GM12878 (cell line): ENCODE results near the gene ZNF511. TPM values are rescaled to one million over a fixed set of nuclear protein-coding genes. Genes with fewer than 3 reads are reported as not detected.

Experiments used
- ATAC-seq: fragments of 200-7000 bp; cut with Tn5 transposase; 3 replicates; pipeline ENCODE4 v1.9.1; 2020; ENCODE audit warnings: mild to moderate bottlenecking, moderate library complexity
- BruUV-seq: library from RNA; stranded (reverse); fragments of 400-500 nt; replicated peaks from 2 replicates; lab custom pipeline; 2021; lab: Mats Ljungman, UMichigan
- CTCF ChIA-PET: fragments of 300-600 bp; sonication (Branson Sonifier 250); formaldehyde crosslinking; extraction: SDS; loops from one replicate; lab custom pipeline; 2021; ENCODE audit warnings: inconsistent platforms; lab: Yijun Ruan, JAX
- POLR2A ChIA-PET: fragments of 350-600 bp; formaldehyde crosslinking; extraction: SDS; loops from one replicate; lab custom pipeline; 2021; ENCODE audit warnings: inconsistent platforms; lab: Charles Lee
- RAD21 ChIA-PET: fragments of 300-600 bp; sonication (Branson Sonifier 250); formaldehyde crosslinking; loops from one replicate; lab custom pipeline; 2023; ENCODE audit warnings: antibody characterized with exemption; ENCODE audit not compliant: unreplicated experiment; lab: Charles Lee
- SMC1A ChIA-PET: fragments of 300-600 bp; sonication (Branson Sonifier 250); formaldehyde crosslinking; loops from one replicate; lab custom pipeline; 2023; ENCODE audit not compliant: unreplicated experiment, uncharacterized antibody; lab: Charles Lee
- DNase-seq: peaks from one replicate; pipeline ENCODE4 v3.0.0-alpha.2; 2011; ENCODE audit warnings: low read depth, low spot score
- FAIRE-seq: peaks from 3 replicates; lab custom pipeline; 2011; peaks lifted over from hg19 to GRCh38; lab: Jason Lieb, UNC
- H2AFZ ChIP-seq: 2 replicates; pipeline ENCODE4 v1.6.0; 2011; ENCODE audit warnings: low read depth, low read length, control low read depth; ENCODE audit not compliant: control insufficient read depth
- H3K27ac ChIP-seq: 2 replicates; pipeline ENCODE4 v1.5.1; 2011; ENCODE audit warnings: control low read depth; ENCODE audit not compliant: control insufficient read depth, insufficient read depth
- H3K27me3 ChIP-seq, 2 experiments: replicated peaks in 1 of 2; 2 replicates each; pipeline versions ENCODE4 v1.6.0 to v1.6.1; 2011; ENCODE audit warnings: low read length in 1 of 2; ENCODE audit not compliant: control insufficient read depth in 2 of 2, insufficient read depth in 2 of 2
- H3K36me3 ChIP-seq, 2 experiments: 2 replicates each; pipeline ENCODE4 v1.5.1; 2011; ENCODE audit warnings: low read length in 1 of 2; ENCODE audit not compliant: control insufficient read depth in 2 of 2, insufficient read depth in 2 of 2
- H3K4me1 ChIP-seq: 2 replicates; pipeline ENCODE4 v1.6.1; 2011; ENCODE audit warnings: mild to moderate bottlenecking, low read length, moderate library complexity, mixed read lengths; ENCODE audit not compliant: control insufficient read depth, insufficient read depth
- H3K4me2 ChIP-seq: 2 replicates; pipeline ENCODE4 v1.6.0; 2011; ENCODE audit warnings: control low read depth; ENCODE audit not compliant: control insufficient read depth, insufficient read depth
- H3K4me3 ChIP-seq: fragments of 200-600 bp; sonication (generic); 2 replicates; pipeline ENCODE4 v1.5.1; 2016
- H3K79me2 ChIP-seq: 2 replicates; pipeline ENCODE4 v1.6.0; 2011; ENCODE audit warnings: low read length; ENCODE audit not compliant: control insufficient read depth, insufficient read depth
- H3K9ac ChIP-seq: 2 replicates; pipeline ENCODE4 v1.8.0; 2011; ENCODE audit warnings: low read length, control low read depth, mixed read lengths; ENCODE audit not compliant: control insufficient read depth, insufficient read depth
- H3K9me3 ChIP-seq: replicated peaks from 3 replicates; pipeline ENCODE4 v1.5.1; 2011; ENCODE audit warnings: mild to moderate bottlenecking, low read length; ENCODE audit not compliant: control insufficient read depth, insufficient read depth
- H4K20me1 ChIP-seq: 2 replicates; pipeline ENCODE4 v1.6.0; 2011; ENCODE audit not compliant: control insufficient read depth, insufficient read depth
- CBX3 ChIP-seq: fragments of 200-600 bp; sonication (generic); IDR thresholded peaks from 2 replicates; pipeline ENCODE4 v1.6.1; 2016; ENCODE audit warnings: low read depth, borderline replicate concordance
- CEBPZ ChIP-seq: fragments of 150-350 bp; IDR thresholded peaks from 2 replicates; pipeline ENCODE4 v1.6.1; 2016; ENCODE audit warnings: low read depth, low read length
- FOXM1 ChIP-seq: IDR thresholded peaks from 2 replicates; pipeline ENCODE4 v1.6.1; 2012; ENCODE audit warnings: low read depth, mild to moderate bottlenecking, inconsistent platforms, low read length, moderate library complexity
- KDM1A ChIP-seq: fragments of 200-600 bp; sonication (generic); IDR thresholded peaks from 2 replicates; pipeline ENCODE4 v1.6.1; 2016; ENCODE audit warnings: borderline replicate concordance
- NR2F1 ChIP-seq: fragments of 450-650 bp; conservative IDR thresholded peaks from 2 replicates; pipeline ENCODE4 v1.6.1; 2017; ENCODE audit warnings: mild to moderate bottlenecking
- RAD21 ChIP-seq: IDR thresholded peaks from 2 replicates; pipeline ENCODE4 v1.6.1; 2011; ENCODE audit warnings: mild to moderate bottlenecking, low read depth, low read length, moderate library complexity; ENCODE audit not compliant: insufficient read depth
- RUNX3 ChIP-seq: IDR thresholded peaks from 2 replicates; pipeline ENCODE4 v1.6.1; 2012; ENCODE audit warnings: low read length, inconsistent platforms
- SMARCA5 ChIP-seq: fragments of 450-650 bp; IDR thresholded peaks from 2 replicates; pipeline ENCODE4 v1.6.1; 2017; ENCODE audit warnings: mild to moderate bottlenecking
- SREBF1 ChIP-seq: IDR thresholded peaks from 2 replicates; pipeline ENCODE4 v1.6.1; 2012; ENCODE audit warnings: mild to moderate bottlenecking, low read length
- STAT1 ChIP-seq: fragments of 450-650 bp; conservative IDR thresholded peaks from 2 replicates; pipeline ENCODE4 v1.6.1; 2014; ENCODE audit warnings: antibody characterized with exemption, mild to moderate bottlenecking
- ZBTB11 ChIP-seq: fragments of 450-650 bp; formaldehyde crosslinking; IDR thresholded peaks from 2 replicates; pipeline ENCODE4 v1.5.0; 2022; ENCODE audit warnings: mild to moderate bottlenecking, missing genetic modification characterization
- ZNF207 ChIP-seq: fragments of 450-650 bp; IDR thresholded peaks from 2 replicates; pipeline ENCODE4 v1.6.1; 2014; ENCODE audit warnings: antibody characterized with exemption, mild to moderate bottlenecking, borderline replicate concordance
- WGBS: methylation state at CpG from one replicate; pipeline ENCODE4 v1.1.6; 2016; ENCODE audit warnings: low lambda C conversion rate; ENCODE audit not compliant: insufficient replicate concordance, insufficient coverage; ENCODE audit errors: missing lambda C conversion rate; 5-methylcytosine and 5-hydroxymethylcytosine counted together
- in situ Hi-C: fragments of 300-500 bp; cut with MboI; formaldehyde crosslinking; loops from 9 replicates; pipeline ENCODE4 v1.14.3; 2018; ENCODE audit warnings: mixed read lengths
- intact Hi-C: fragments of 100-400 bp; cut with micrococcal nuclease; formaldehyde crosslinking; loops from one replicate; pipeline ENCODE4 v1.14.2; 2022; ENCODE audit not compliant: unreplicated experiment
- polyA plus RNA-seq, 11 experiments: library from polyadenylated mRNA; depleted of rRNA in 4 of 11; unstranded in 6 of 11; stranded (reverse) in 5 of 11; fragments of >200 nt; fragmentation: Nextera tagmentation in 4 of 11; fragmentation: Illumina TruSeq in 1 of 11; extraction: Ambion mirVana in 4 of 11; extraction: Trizol in 1 of 11; gene quantifications; 1 replicate in 1 of 11; 2 replicates in 10 of 11; pipeline versions ENCODE4 v1.2.1 to v1.2.3, GENCODE V29; 2011 to 2016; ENCODE audit warnings: inconsistent platforms in 2 of 11, missing spikeins in 2 of 11, low read depth in 1 of 11
- total RNA-seq, 4 experiments: library from RNA; depleted of rRNA in 3 of 4; stranded (reverse); fragments of >200 nt in 3 of 4; fragmentation: Illumina TruSeq in 1 of 4; extraction: Trizol in 1 of 4; gene quantifications; 2 replicates each; pipeline versions ENCODE4 v1.2.1 to v1.2.3, GENCODE V29; 2013 to 2021
- TF ChIP-seq, protein P1 (sequence below): IDR thresholded peaks from 2 replicates; pipeline ENCODE4 v1.6.1; 2012; ENCODE audit warnings: low read depth, low read length, improper control_type of control experiment
- TF ChIP-seq, protein P2 (sequence below): IDR thresholded peaks from 2 replicates; pipeline ENCODE4 v1.6.1; 2011; ENCODE audit warnings: low read depth, low read length, improper control_type of control experiment, borderline replicate concordance

ZNF511 gene
- total and polyA plus RNA-seq, 10 of the 15 experiments (the other 5 are each of a cell fraction or from before 2014, with no cell fraction given): 0.58 to 110 (median 32.0) TPM

DNA sequence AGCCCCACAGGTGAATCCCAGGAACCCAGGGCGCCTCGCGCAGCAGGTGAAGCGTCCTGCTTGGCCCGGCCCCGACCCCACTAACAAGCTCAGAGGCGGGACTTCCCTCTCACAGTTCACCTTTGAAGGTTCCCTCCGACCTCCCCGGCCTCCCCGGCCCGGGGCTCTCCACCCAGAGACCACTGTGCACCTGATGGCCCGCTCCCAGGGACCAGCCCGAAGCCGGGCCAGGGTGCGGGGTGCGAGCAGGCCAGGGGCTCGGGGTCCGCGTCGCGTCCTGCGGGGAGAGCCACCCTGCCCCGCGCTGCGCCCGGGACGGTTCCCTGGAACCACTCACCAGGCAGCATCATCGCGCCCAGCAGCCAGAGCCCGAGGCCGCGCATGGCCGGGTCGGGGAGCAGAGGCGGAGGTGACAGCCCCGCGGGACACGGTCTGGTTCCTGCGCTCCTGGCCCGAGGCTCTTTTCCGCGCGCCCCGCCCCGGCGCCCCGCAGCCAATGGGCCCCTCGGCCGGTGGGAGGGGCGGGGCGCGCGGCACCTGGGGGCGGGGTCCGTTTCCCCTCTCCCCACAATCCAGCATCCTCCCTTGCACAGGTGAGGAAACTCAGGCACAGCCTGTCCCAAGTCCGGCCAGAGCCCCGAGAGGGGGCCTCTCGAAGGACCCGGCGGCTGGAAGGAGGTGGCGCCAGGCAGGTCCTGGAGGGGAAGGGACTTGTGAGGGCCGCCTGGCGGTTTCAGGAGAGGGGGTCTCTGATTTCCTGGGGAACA is 32.1 kb upstream of the ZNF511 start, which contains the start of gene ADAM8:
Gene ADAM8 (minus strand): TSS at position 434 of the 767 bp plus-strand sequence. CDS start 51 bp downstream, at position 383.
- Histone ChIP-seq H3K27ac (peak within 1 kb of the TSS; percentile 96), H3K27me3 (no peaks in the 10 kb centered on the region), H3K79me2 (peaks cover 23% of the 10 kb centered on the region), H3K9me3 (no peaks in the 10 kb centered on the region), H3K36me3 (peaks cover 3 to 19% of the 10 kb centered on the region in 2 experiments; a peak in 3 of 4 replicates), H3K9ac (peak within 1 kb of the TSS; percentile 92), H3K4me3 (peak within 1 kb of the TSS; percentile 94), H3K4me2 (peak within 1 kb of the TSS; percentile 90), H2AFZ (peak within 1 kb of the TSS; percentile 58), H4K20me1 (no peaks in the 10 kb centered on the region; the same call in 1 of the 2 replicates), H3K4me1 (peaks cover 33% of the 10 kb centered on the region)
- peak; percentile 86 for FAIRE-seq
- WGBS: 9% methylated on average over 34 of the region's 63 CpGs
- BruUV-seq: no TSS peak
- ATAC-seq: peak; percentile 77
- SMC1A ChIA-PET: interaction anchor here (1.5 to 1.7 kb wide), 2 partner anchors 19 to 114 kb away, joined by 4 to 5 read pairs; no protein-coding TSS in a partner anchor
- RAD21 ChIA-PET: interaction anchor here (1.4 kb wide), 1 partner anchor 19 kb away, joined by 3 read pairs; no protein-coding TSS in a partner anchor
- POLR2A ChIA-PET: interaction anchor here (0.6 to 0.9 kb wide), 2 partner anchors 10 to 16 kb away, joined by 3 read pairs; no protein-coding TSS in a partner anchor
- CTCF ChIA-PET: interaction anchor here (1.6 to 3.2 kb wide), 2 partner anchors 31 to 130 kb away, joined by 4 to 15 read pairs; no protein-coding TSS in a partner anchor
- intact Hi-C loops (no loop called here), in situ Hi-C loops (no loop called here)
- DNase-seq: no peak
- no peak for TF ChIP-seq FOXM1
- 0 out of 2 replicates have a peak, but pooled peaks have one; percentile 36 for TF ChIP-seq STAT1
- no peak for TF ChIP-seq RAD21
- TF ChIP-seq KDM1A: no peak
- peak; percentile 86 for TF ChIP-seq NR2F1
- TF ChIP-seq RUNX3: no peak
- TF ChIP-seq, protein P1, sequence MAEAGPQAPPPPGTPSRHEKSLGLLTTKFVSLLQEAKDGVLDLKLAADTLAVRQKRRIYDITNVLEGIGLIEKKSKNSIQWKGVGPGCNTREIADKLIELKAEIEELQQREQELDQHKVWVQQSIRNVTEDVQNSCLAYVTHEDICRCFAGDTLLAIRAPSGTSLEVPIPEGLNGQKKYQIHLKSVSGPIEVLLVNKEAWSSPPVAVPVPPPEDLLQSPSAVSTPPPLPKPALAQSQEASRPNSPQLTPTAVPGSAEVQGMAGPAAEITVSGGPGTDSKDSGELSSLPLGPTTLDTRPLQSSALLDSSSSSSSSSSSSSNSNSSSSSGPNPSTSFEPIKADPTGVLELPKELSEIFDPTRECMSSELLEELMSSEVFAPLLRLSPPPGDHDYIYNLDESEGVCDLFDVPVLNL: no peak
- TF ChIP-seq, protein P2, sequence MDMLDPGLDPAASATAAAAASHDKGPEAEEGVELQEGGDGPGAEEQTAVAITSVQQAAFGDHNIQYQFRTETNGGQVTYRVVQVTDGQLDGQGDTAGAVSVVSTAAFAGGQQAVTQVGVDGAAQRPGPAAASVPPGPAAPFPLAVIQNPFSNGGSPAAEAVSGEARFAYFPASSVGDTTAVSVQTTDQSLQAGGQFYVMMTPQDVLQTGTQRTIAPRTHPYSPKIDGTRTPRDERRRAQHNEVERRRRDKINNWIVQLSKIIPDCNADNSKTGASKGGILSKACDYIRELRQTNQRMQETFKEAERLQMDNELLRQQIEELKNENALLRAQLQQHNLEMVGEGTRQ: no peak
- TF ChIP-seq CEBPZ: no peak
- TF ChIP-seq ZNF207: peak; percentile 64; the same call in 1 of the 2 replicates
- no peak for TF ChIP-seq ZBTB11 (CRISPR knock-in tag)
- TF ChIP-seq CBX3: no peak
- no peak for TF ChIP-seq SREBF1
- peak; percentile 73 for TF ChIP-seq SMARCA5
